ENCODE results near the gene CDH9. TPM values are rescaled to one million over a fixed set of nuclear protein-coding genes. Genes with fewer than 3 reads are reported as not detected.

CDH9 gene
- total RNA-seq, 6 experiments from 2014 or later = not detected

GRCh38 chr5:27026063-27026462 is 12.3 kb downstream of the CDH9 start:
- intact Hi-C loops (cut with DNase I) = no loop called here

GRCh38 chr5:27021471-27021870 is 16.9 kb downstream of the CDH9 start:
- no peak for DNase-seq
- TF ChIP-seq POLR2A (IDR thresholded peaks at IDR 0.05) = no peak
- TF ChIP-seq, protein P1, sequence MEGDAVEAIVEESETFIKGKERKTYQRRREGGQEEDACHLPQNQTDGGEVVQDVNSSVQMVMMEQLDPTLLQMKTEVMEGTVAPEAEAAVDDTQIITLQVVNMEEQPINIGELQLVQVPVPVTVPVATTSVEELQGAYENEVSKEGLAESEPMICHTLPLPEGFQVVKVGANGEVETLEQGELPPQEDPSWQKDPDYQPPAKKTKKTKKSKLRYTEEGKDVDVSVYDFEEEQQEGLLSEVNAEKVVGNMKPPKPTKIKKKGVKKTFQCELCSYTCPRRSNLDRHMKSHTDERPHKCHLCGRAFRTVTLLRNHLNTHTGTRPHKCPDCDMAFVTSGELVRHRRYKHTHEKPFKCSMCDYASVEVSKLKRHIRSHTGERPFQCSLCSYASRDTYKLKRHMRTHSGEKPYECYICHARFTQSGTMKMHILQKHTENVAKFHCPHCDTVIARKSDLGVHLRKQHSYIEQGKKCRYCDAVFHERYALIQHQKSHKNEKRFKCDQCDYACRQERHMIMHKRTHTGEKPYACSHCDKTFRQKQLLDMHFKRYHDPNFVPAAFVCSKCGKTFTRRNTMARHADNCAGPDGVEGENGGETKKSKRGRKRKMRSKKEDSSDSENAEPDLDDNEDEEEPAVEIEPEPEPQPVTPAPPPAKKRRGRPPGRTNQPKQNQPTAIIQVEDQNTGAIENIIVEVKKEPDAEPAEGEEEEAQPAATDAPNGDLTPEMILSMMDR (IDR thresholded peaks at IDR 0.05) = no peak
- no peaks in the 10 kb centered on the region for H3K9me3 ChIP-seq
- intact Hi-C loops (cut with DNase I) = no loop called here
- H3K4me1 ChIP-seq = no peaks in the 10 kb centered on the region
- ATAC-seq = no peak
- H3K27me3 ChIP-seq = no peaks in the 10 kb centered on the region
- no peak overlapping the region for H3K4me3 ChIP-seq
- no peaks in the 10 kb centered on the region for H3K36me3 ChIP-seq
- no peak overlapping the region for H3K27ac ChIP-seq
- 41% methylated on average over 1 of the region's 1 CpG for WGBS (ENCODE audit: insufficient coverage, low coverage, low lambda C conversion rate, missing lambda C conversion rate)

More at GRCh38 chr5:27026063-27026462, 12.3 kb downstream of the CDH9 start:
- no peaks in the 10 kb centered on the region for H3K4me1 ChIP-seq
- H3K9me3 ChIP-seq = no peaks in the 10 kb centered on the region
- H3K27me3 ChIP-seq = no peaks in the 10 kb centered on the region
- no peak overlapping the region for H3K27ac ChIP-seq
- no peak overlapping the region for H3K4me3 ChIP-seq
- no peaks in the 10 kb centered on the region for H3K36me3 ChIP-seq
- TF ChIP-seq POLR2A (IDR thresholded peaks at IDR 0.05) = no peak
- TF ChIP-seq, protein P1 (IDR thresholded peaks at IDR 0.05) = no peak
- ATAC-seq = no peak
- 23% methylated on average over 1 of the region's 1 CpG for WGBS (ENCODE audit: insufficient coverage, low coverage, low lambda C conversion rate, missing lambda C conversion rate)
- DNase-seq = no peak

DNA sequence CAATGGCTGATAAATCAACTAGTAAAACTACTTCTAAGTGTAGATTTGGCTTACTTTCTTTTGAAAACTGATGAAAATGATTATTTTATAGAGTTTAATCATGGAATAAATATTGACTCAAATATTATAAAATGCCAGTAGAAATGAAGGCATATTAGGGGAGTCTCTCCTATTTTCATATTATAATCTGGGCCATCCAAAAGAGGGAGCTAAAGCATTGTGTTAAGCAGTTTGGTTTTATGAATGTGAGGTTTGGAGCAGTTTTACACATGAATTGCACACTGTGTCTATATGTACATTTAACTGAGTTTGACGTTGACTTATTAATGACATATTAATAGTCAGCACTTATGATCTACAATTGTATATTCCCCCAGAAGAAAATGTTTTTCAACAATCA is 17.4 kb downstream of the CDH9 start:
- WGBS (ENCODE audit: insufficient coverage, low coverage, low lambda C conversion rate, missing lambda C conversion rate) = 6% methylated on average over 1 of the region's 1 CpG
- Histone ChIP-seq H3K4me1 (no peaks in the 10 kb centered on the region), H3K9me3 (no peaks in the 10 kb centered on the region)

GRCh38 chr5:27015758-27016157 is 22.6 kb downstream of the CDH9 start:
- no peaks in the 10 kb centered on the region for H3K9me3 ChIP-seq
- H3K4me1 ChIP-seq = no peaks in the 10 kb centered on the region
- no peaks in the 10 kb centered on the region for H3K36me3 ChIP-seq
- no peaks in the 10 kb centered on the region for H3K27me3 ChIP-seq
- H3K4me3 ChIP-seq = no peak overlapping the region
- H3K27ac ChIP-seq = no peak overlapping the region
- TF ChIP-seq, protein P1 (IDR thresholded peaks at IDR 0.05) = no peak
- TF ChIP-seq POLR2A (IDR thresholded peaks at IDR 0.05) = no peak
- no peak for ATAC-seq
- no peak for DNase-seq
- intact Hi-C loops (cut with DNase I) = no loop called here

More for the DNA sequence above, 17.4 kb downstream of the CDH9 start:
- no peaks in the 10 kb centered on the region for H3K27me3 ChIP-seq
- intact Hi-C loops (cut with DNase I) = no loop called here
- ATAC-seq (no peak), DNase-seq (no peak)
- no peak overlapping the region for H3K4me3 ChIP-seq
- TF ChIP-seq, protein P1 (IDR thresholded peaks at IDR 0.05) = peak in 2 of 4 donors; percentile 9
- TF ChIP-seq POLR2A (IDR thresholded peaks at IDR 0.05) = no peak
- no peak overlapping the region for H3K27ac ChIP-seq
- H3K36me3 ChIP-seq = no peaks in the 10 kb centered on the region

DNA sequence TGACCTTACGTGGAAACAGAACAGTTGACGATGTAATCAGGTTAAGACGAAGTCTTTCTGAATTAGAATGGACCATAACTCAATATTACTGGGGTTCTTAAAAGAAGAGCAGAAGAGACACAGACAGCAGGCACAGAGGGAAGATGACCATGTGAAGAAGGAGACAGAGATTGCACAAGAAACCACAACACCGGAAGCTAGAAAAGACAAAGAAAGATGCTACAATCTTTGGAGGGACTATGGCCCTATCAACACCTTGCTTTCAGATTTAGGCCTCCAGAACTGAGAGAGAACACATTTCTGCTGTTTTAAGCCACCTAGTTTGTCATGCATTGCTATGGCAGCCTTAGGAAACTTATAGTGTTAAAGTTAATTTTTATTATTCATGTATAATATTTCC is 27.1 kb downstream of the CDH9 start:
- no peak overlapping the region for H3K4me3 ChIP-seq
- H3K9me3 ChIP-seq = no peaks in the 10 kb centered on the region
- H3K4me1 ChIP-seq = no peaks in the 10 kb centered on the region
- H3K36me3 ChIP-seq = no peaks in the 10 kb centered on the region
- no peak overlapping the region for H3K27ac ChIP-seq
- WGBS (ENCODE audit: insufficient coverage, low coverage, low lambda C conversion rate, missing lambda C conversion rate) = 54% methylated on average over 4 of the region's 4 CpGs
- TF ChIP-seq POLR2A (IDR thresholded peaks at IDR 0.05) = no peak
- TF ChIP-seq, protein P1 (IDR thresholded peaks at IDR 0.05) = no peak
- ATAC-seq (no peak), DNase-seq (no peak)
- no peaks in the 10 kb centered on the region for H3K27me3 ChIP-seq
- intact Hi-C loops (cut with DNase I) = no loop called here
